ENCODE results near the gene ZPBP2.
"Not testable (repeated sequence)": the region's sequence is repeated elsewhere in the genome, so short reads cannot be mapped to it uniquely, and the experiment has no call there.

The ZPBP2 gene

GRCh38 chr17:39867880-39868553 is at the start of gene ZPBP2:
TSS of gene ZPBP2 (plus strand) at chr17:39868202. CDS start at chr17:39868355, 153 bp downstream.
- DNase-seq (ENCODE audit: low read depth in 2 of 2, low spot score in 1 of 2) = peak in 1 of 2 donors; percentile 7

GRCh38 chr17:39818358-39819000 is 49.5 kb upstream of the ZPBP2 start:
- DNase-seq (ENCODE audit: low read depth in 2 of 2, low spot score in 1 of 2) = no peak

- no peak for DNase-seq (ENCODE audit: low read depth in 2 of 2, low spot score in 1 of 2)
These were observed 47.5 kb upstream of the ZPBP2 start for GRCh38 chr17:39820541-39820940.

GRCh38 chr17:39820987-39821386 is 47.0 kb upstream of the ZPBP2 start:
- DNase-seq (ENCODE audit: low read depth in 2 of 2, low spot score in 1 of 2) = no peak

- DNase-seq (ENCODE audit: low read depth in 2 of 2, low spot score in 1 of 2) = no peak
These were observed 46.0 kb upstream of the ZPBP2 start for GRCh38 chr17:39822051-39822451.

- DNase-seq (ENCODE audit: low read depth in 2 of 2, low spot score in 1 of 2) = no peak
These were observed 44.5 kb upstream of the ZPBP2 start for GRCh38 chr17:39823407-39824054.

- DNase-seq (ENCODE audit: low read depth in 2 of 2, low spot score in 1 of 2) = no peak
These were observed 41.7 kb upstream of the ZPBP2 start for GRCh38 chr17:39826334-39826733.

- no peak for DNase-seq (ENCODE audit: low read depth in 2 of 2, low spot score in 1 of 2)
These were observed 39.6 kb upstream of the ZPBP2 start for GRCh38 chr17:39828443-39828842.

GRCh38 chr17:39831588-39831987 is 36.4 kb upstream of the ZPBP2 start:
- no peak for DNase-seq (ENCODE audit: low read depth in 2 of 2, low spot score in 1 of 2)

GRCh38 chr17:39834017-39834416 is 34.0 kb upstream of the ZPBP2 start:
- no peak for DNase-seq (ENCODE audit: low read depth in 2 of 2, low spot score in 1 of 2)

GRCh38 chr17:39835038-39835786 is 32.8 kb upstream of the ZPBP2 start:
- DNase-seq (ENCODE audit: low read depth in 2 of 2, low spot score in 1 of 2) = no peak

- DNase-seq (ENCODE audit: low read depth in 2 of 2, low spot score in 1 of 2) = no peak
These were observed 31.9 kb upstream of the ZPBP2 start for GRCh38 chr17:39836117-39836516.

- no peak for DNase-seq (ENCODE audit: low read depth in 2 of 2, low spot score in 1 of 2)
These were observed 29.9 kb upstream of the ZPBP2 start for GRCh38 chr17:39838057-39838456.

- DNase-seq (ENCODE audit: low read depth in 2 of 2, low spot score in 1 of 2) = no peak
These were observed 29.2 kb upstream of the ZPBP2 start for GRCh38 chr17:39838784-39839183.

- DNase-seq (ENCODE audit: low read depth in 2 of 2, low spot score in 1 of 2) = no peak
These were observed 26.8 kb upstream of the ZPBP2 start for GRCh38 chr17:39841134-39841683.

GRCh38 chr17:39845052-39845846 is 22.8 kb upstream of the ZPBP2 start:
- no peak for DNase-seq (ENCODE audit: low read depth in 2 of 2, low spot score in 1 of 2)

- no peak for DNase-seq (ENCODE audit: low read depth in 2 of 2, low spot score in 1 of 2)
These were observed 21.8 kb upstream of the ZPBP2 start for GRCh38 chr17:39846205-39846604.

GRCh38 chr17:39848600-39848999 is 19.4 kb upstream of the ZPBP2 start:
- DNase-seq (ENCODE audit: low read depth in 2 of 2, low spot score in 1 of 2) = no peak

GRCh38 chr17:39850186-39850585 is 17.8 kb upstream of the ZPBP2 start:
- DNase-seq (ENCODE audit: low read depth in 2 of 2, low spot score in 1 of 2) = not testable (repeated sequence)

- DNase-seq (ENCODE audit: low read depth in 2 of 2, low spot score in 1 of 2) = no peak
These were observed 15.8 kb upstream of the ZPBP2 start for GRCh38 chr17:39852239-39852638.

- no peak for DNase-seq (ENCODE audit: low read depth in 2 of 2, low spot score in 1 of 2)
These were observed 13.1 kb upstream of the ZPBP2 start for GRCh38 chr17:39854909-39855308.
